ENCODE data around the gene HEATR5A. TPM values are rescaled to one million over a fixed set of nuclear protein-coding genes. Genes with fewer than 3 reads are reported as not detected.
"Not testable (repeated sequence)": the region's sequence is repeated elsewhere in the genome, so short reads cannot be mapped to it uniquely, and the experiment has no call there.

Gene HEATR5A
- 10 to 100 TPM; 11.5 to 13.8 TPM for total RNA-seq
- 1 to 10 TPM; 4.0 to 5.9 (median 5.5) TPM for polyA plus RNA-seq
- total RNA-seq, result 4.4 to 10.8 (median 9.3) reads per million in 6 experiments

DNA sequence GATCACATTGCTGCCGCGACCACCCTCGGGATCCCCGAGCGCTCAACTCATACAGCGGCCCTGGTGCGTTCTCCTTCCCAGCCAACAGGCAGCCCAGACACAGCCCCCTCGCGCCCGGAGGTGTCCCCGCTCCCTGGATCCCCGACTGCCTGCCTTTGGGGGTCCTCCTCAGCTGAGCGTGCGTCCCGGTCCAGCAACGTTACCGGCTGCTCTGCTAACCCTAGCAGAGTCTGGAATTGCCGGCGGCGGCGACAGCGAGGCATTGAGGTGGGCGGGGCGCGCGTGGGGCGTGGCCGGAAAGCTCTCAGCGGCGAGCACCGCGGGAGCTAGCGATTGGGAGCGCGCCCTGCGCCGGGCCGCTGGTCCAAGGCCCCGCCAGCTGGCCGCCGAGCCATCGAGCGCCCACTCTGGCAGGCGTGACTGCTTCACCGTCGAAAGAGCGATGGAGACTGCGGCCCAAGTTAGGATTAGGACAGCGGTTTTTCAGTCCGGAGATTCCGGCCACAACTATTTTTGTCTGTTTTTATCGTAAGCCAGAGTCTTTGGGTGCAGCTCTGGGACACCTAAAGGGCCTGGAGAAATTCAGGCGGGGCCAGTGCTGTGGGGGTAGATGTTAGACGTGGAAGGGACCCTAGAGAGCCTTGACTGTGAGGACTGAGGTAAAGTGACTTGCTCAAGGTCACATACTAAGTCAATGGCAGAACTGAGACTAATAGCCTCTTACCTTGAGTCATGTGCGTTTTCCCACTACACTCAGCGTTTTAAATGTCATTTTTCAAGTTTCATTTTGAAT lies at the start of gene HEATR5A:
Gene HEATR5A (minus strand): TSS at position 232 of the 793 bp plus-strand sequence. CDS start 17,575 bp downstream, outside the sequence.
- Mint-ChIP-seq H3K36me3 (no peaks in the 10 kb centered on the region), H3K9me3 (no peaks in the 10 kb centered on the region), H3K27me3 (no peaks in the 10 kb centered on the region), H3K4me1 (peaks cover 8 to 28% (median 19%) of the 10 kb centered on the region in 4 donors), H3K4me3 (peak within 1 kb of the TSS; percentile 92 to 100 (median 98)), H3K27ac (peak within 1 kb of the TSS; percentile 72 to 98 (median 93))
- peak; percentile 82 to 94 (median 90) for DNase-seq
- peak; percentile 95 to 96 for ATAC-seq
- POLR2A ChIA-PET, result interaction anchor here (0.5 to 2.3 kb wide), 7 partner anchors 10 to 395 kb away, joined by 3 to 22 read pairs (median 7); partner anchors contain the start of genes AP4S1, DTD2, HECTD1 and NUBPL

DNA sequence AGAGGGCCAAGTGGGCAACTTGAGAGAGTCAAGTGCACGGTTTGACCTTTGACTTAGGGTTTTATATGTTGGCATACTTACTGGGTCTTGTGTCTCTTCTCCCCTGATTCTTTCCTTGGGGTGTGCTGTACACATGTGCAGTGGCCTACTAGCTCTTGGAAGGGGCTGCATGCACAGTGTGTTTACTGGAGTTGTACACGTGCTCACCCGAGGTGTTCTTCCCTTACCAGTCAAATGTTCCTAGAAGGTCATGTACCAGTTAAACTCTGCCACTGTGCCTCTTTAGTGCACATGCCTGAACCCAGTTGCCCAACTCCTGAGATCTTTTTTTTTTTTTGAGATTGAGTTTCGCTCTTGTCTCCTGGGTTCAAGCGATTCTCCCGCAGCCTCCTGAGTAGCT lies 46.2 kb upstream of the HEATR5A start:
- DNase-seq (no peak), ATAC-seq (no peak)
- H3K27ac Mint-ChIP-seq, result no peak overlapping the region
- peaks cover 0 to 6% (median under 1%) of the 10 kb centered on the region in 5 donors for H3K27me3 Mint-ChIP-seq
- H3K9me3 Mint-ChIP-seq, result peaks cover 0 to 1% (median 0%) of the 10 kb centered on the region in 9 donors
- peaks cover 0 to 4% (median 1%) of the 10 kb centered on the region in 4 donors for H3K4me1 Mint-ChIP-seq
- POLR2A ChIA-PET, result no interaction called here
- H3K36me3 Mint-ChIP-seq, result no peaks in the 10 kb centered on the region
- no peak overlapping the region for H3K4me3 Mint-ChIP-seq

DNA sequence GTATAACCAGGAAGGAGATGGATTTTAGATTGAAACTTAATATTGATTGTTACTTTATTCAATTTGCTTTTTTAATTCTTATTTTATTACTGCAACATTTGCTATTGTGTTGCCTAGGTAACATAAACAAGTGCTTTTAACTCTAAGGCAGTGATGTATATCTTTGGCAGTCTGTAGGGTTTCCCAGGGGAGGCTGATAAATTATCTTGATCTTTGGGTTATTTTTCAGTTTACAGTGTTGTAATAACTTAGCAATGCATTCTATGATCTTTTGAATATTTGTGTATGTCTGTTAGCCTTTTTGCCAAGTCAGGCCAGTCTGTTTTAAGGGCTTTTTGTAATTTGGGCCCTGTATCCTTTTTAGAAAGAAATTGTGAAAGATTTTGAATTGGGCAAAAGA lies 44.8 kb upstream of the HEATR5A start:
- Mint-ChIP-seq H3K4me1 (peaks cover 0 to 5% (median 2%) of the 10 kb centered on the region in 4 donors), H3K27me3 (peaks cover 0 to 8% (median 0%) of the 10 kb centered on the region in 5 donors), H3K36me3 (no peaks in the 10 kb centered on the region), H3K4me3 (no peak overlapping the region), H3K9me3 (no peaks in the 10 kb centered on the region), H3K27ac (peak overlapping the region in 1 of 10 donors; percentile 4)
- DNase-seq (no peak), ATAC-seq (no peak)
- POLR2A ChIA-PET, result no interaction called here

DNA sequence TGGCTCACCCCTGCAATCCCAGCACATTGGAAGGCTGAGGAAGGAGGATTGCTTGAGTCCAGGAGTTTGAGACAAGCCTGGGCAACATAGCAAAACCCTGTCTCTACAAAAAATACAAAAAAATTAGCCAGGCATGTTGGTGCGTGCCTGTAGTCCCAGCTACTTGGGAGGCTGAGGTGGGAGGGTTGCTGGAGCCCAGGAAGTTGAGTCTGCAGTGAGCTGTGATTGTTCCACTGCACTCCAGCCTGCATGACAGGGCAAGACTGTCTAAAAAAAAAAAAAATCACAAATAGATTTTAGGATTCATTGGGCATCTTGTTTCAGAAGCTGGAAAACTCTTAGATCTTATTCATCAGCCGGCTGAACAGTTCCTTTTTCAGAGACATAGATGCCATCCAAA lies 42.1 kb upstream of the HEATR5A start:
- H3K27me3 Mint-ChIP-seq, ATAC-seq, POLR2A ChIA-PET, H3K4me3 Mint-ChIP-seq, H3K9me3 Mint-ChIP-seq, H3K27ac Mint-ChIP-seq, H3K36me3 Mint-ChIP-seq, DNase-seq: not testable (repeated sequence)
- H3K4me1 Mint-ChIP-seq, result peaks cover 7 to 18% (median 14%) of the 10 kb centered on the region in 4 donors

DNA sequence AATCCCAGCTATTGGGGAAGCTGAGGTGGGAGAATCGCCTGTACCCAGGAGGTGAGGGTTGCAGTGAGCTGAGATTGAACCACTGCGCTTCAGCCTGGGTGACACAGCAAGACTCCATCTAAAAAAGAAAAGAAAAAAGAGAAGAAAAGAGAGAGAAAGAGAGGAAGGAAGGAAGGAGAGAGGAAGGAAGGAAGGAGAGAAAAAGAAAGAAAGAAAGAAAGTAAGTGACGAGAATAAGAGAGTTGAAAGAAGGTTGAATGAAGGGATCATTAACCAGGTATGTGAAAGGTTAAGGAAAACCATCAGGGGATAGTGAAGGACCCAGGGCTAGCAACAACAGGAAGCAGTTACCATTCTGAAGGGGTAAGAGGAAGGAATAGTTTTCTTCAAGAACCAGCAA lies 41.2 kb upstream of the HEATR5A start:
- Mint-ChIP-seq H3K36me3 (no peaks in the 10 kb centered on the region), H3K27ac (peak overlapping the region in 1 of 10 donors; percentile 93), H3K9me3 (no peaks in the 10 kb centered on the region), H3K4me1 (peaks cover 7 to 23% (median 18%) of the 10 kb centered on the region in 4 donors), H3K4me3 (no peak overlapping the region), H3K27me3 (peaks cover 0 to 5% (median 0%) of the 10 kb centered on the region in 5 donors)
- POLR2A ChIA-PET, result no interaction called here
- no peak for ATAC-seq
- DNase-seq, result no peak

DNA sequence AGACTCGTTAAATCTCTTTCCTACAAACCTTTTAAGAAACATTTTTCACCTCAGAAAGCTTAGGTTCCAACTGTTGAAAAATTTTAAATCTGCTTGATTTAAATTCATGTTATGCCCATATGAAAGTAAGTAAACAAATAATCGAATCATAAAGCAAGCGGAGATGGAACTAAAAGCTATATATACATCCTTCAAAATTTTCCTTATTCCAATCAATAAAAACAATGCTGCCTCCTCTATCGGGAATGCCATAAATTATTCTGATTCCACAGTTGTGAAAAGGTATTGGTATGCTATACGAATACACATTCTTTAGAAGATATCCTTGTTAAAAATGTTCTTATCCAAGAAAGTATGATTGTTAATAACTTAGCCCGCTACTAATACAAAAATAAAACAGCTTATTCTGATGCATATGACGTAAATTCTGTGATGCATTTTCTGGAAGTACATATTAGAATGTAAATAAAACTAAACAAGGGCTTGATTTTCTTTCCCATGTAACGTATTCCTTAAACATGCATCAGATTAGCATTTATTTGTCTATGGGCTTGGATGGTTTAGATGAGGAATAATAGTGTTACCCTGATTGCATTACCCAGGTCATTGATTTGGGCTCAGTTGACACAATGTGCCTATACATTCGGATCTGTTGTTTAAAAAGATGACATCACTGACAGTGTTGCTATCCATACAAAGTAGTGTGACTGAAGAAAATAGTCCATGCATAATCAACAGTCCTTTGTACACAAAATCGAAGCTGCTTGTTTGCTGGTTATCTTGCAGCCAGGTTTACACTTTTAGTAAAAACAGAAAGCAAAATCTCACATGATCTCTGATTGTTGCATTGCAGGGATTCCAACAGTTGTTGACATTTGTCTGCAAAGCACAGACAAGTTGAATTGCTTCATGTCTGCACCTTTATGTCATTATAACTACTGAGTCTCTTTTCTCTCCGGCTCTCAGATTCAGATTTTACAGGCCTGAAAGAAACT lies 37.6 kb upstream of the HEATR5A start:
- H3K27me3 Mint-ChIP-seq, result peaks cover 0 to 5% (median 0%) of the 10 kb centered on the region in 5 donors
- H3K9me3 Mint-ChIP-seq, result no peaks in the 10 kb centered on the region
- ATAC-seq (no peak), DNase-seq (no peak)
- peak overlapping the region; percentile 92 to 98 (median 96) for H3K27ac Mint-ChIP-seq
- H3K4me3 Mint-ChIP-seq, result peak overlapping the region; percentile 86 to 98 (median 96)
- H3K36me3 Mint-ChIP-seq, result peaks cover 0 to 2% (median 0%) of the 10 kb centered on the region in 3 donors
- H3K4me1 Mint-ChIP-seq, result peaks cover 11 to 43% (median 37%) of the 10 kb centered on the region in 4 donors
- POLR2A ChIA-PET, result interaction anchor here (0.6 to 2.1 kb wide), 6 partner anchors 37 to 745 kb away, joined by 3 to 16 read pairs (median 8); partner anchors contain the start of genes ARHGAP5, HEATR5A, HECTD1 and RNU6-8

DNA sequence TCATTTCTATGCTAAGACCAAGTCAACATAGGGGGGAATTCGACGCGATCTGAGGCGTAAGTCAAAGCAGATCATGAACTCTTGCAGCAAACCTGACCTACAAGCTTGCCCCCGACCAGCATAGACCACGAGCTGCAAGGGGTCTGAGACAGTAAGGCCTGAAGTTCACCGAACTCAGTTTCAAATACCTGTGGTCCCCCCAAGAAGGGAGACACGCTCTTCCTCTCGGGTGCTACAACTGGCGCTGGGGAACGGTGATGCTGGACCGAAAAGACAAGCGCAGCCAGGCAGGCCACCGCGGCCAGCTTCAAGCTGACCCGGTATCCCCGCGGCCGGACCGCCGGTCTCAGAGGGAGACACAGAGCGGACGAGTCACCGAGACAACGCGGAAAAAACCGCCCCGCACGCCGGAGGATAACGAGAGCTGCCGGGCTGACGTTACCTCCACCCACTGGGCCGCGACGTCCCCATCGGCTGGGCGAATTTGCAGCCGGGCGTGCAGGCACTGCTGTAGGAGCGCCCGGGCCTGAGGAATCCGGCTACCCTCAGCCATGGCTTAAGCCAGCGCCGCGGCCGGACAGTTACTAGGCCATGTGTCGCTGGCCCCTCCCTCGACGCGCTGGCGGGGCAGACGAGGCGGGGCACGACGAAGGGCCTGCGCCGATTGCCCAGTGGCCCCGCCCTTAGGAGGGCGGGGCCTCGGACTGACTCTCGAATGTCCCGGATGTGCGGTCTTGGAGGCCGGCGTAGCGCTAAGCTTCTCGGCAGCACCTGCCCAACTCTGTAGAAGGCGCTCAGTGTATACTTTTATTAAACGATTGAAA lies 36.7 kb upstream of the HEATR5A start, which contains the start of gene DTD2:
Gene DTD2 (minus strand): TSS at position 666 of the 824 bp plus-strand sequence. CDS start 113 bp downstream, at position 553.
- DNase-seq, result peak; percentile 84 to 94 (median 88)
- H3K27ac Mint-ChIP-seq, result peak within 1 kb of the TSS; percentile 92 to 98 (median 96)
- POLR2A ChIA-PET, result interaction anchor here (0.7 to 2.1 kb wide), 7 partner anchors 15 to 746 kb away, joined by 3 to 16 read pairs (median 7); partner anchors contain the start of genes ARHGAP5, HEATR5A, HECTD1 and RNU6-8
- peaks cover 0 to 5% (median 0%) of the 10 kb centered on the region in 5 donors for H3K27me3 Mint-ChIP-seq
- H3K36me3 Mint-ChIP-seq, result peaks cover 0 to 10% (median 0%) of the 10 kb centered on the region in 3 donors
- peak; percentile 95 to 97 for ATAC-seq
- no peaks in the 10 kb centered on the region for H3K9me3 Mint-ChIP-seq
- H3K4me1 Mint-ChIP-seq, result peaks cover 11 to 43% (median 37%) of the 10 kb centered on the region in 4 donors
- H3K4me3 Mint-ChIP-seq, result peak within 1 kb of the TSS; percentile 86 to 98 (median 96)

DNA sequence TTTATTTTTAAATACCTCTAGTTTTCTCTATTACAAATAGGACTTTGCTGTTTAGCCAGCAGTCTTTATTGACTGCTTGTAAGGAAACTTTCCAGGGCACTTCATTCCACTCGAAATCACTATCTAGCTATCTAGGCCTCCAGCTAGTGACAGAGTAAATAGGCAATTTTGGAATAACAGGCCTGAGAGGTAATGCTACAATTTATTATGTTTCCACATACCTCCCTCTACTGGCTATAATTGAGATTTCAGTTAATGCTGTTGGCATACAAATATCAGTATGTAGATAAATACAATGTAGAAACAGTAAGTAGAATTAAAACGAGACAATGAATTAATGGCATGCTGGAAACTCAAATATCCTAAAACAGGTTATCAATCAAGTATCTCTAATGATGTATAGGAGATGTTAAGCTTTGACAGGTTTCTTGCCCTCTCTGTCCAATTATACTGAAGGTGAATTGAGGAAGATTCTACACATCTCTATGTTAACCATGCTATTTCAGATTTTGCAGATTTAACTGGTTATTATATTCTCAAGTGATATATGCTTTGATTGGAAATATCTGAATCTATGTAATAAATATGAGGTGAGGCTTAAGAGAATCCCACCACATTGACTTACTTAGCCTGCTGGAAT lies 29.7 kb upstream of the HEATR5A start:
- DNase-seq (peak in 1 of 10 donors; percentile 3), ATAC-seq (peak; percentile 30 to 35)
- Mint-ChIP-seq H3K4me3 (no peak overlapping the region), H3K9me3 (no peaks in the 10 kb centered on the region), H3K27ac (no peak overlapping the region), H3K27me3 (no peaks in the 10 kb centered on the region), H3K4me1 (peaks cover 5 to 11% (median 7%) of the 10 kb centered on the region in 4 donors), H3K36me3 (peaks cover 4 to 63% (median 18%) of the 10 kb centered on the region in 3 donors)
- POLR2A ChIA-PET, result no interaction called here

DNA sequence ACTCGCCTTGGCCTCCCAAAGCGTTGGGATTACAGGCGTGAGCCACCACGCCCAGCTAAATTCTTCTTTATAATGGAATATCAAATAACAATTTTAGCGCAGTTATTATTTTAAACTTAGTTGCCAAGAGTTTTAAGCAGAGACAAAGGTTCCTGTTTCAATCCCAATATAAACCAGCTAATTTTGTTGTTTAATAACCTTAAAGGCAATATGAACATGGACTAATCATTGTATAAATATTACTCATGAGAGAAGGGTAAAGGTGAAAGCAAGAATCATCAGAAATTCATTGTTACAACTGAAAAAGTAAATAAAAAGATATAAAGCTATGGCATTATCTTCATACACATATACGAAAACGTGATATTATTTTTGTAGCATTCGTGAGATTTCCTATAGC lies 28.8 kb upstream of the HEATR5A start:
- no peak for DNase-seq
- POLR2A ChIA-PET, result no interaction called here
- H3K36me3 Mint-ChIP-seq, result peaks cover 6 to 64% (median 20%) of the 10 kb centered on the region in 3 donors
- ATAC-seq, result no peak
- H3K27ac Mint-ChIP-seq, result no peak overlapping the region
- no peak overlapping the region for H3K4me3 Mint-ChIP-seq
- peaks cover 0 to 4% (median 3%) of the 10 kb centered on the region in 4 donors for H3K4me1 Mint-ChIP-seq
- H3K27me3 Mint-ChIP-seq, result no peaks in the 10 kb centered on the region
- H3K9me3 Mint-ChIP-seq, result peaks cover 0 to 3% (median 0%) of the 10 kb centered on the region in 9 donors

DNA sequence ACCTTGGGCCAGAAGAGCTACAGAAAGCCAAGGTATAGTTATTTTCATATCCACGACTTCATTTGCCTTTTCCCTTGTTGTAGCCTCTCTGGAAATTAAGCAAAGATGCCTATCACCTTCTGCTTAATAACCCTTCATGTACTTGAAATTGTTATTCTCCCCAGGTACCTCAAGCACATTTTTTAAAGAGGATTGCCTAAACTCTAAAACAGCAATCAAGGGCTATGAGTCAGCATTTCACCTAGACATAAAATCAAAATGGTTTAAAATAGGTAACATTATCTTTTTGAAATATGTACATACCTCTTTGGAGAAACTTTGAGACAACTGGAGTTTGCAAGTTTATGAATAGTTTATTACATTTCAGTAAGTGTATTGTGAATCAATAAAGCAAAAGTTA lies 25.4 kb upstream of the HEATR5A start:
- POLR2A ChIA-PET, result no interaction called here
- Mint-ChIP-seq H3K9me3 (peaks cover 0 to 6% (median 0%) of the 10 kb centered on the region in 9 donors), H3K27me3 (no peaks in the 10 kb centered on the region), H3K27ac (no peak overlapping the region), H3K4me3 (no peak overlapping the region), H3K36me3 (peaks cover 9 to 45% (median 18%) of the 10 kb centered on the region in 3 donors), H3K4me1 (no peaks in the 10 kb centered on the region)
- ATAC-seq (no peak), DNase-seq (no peak)

DNA sequence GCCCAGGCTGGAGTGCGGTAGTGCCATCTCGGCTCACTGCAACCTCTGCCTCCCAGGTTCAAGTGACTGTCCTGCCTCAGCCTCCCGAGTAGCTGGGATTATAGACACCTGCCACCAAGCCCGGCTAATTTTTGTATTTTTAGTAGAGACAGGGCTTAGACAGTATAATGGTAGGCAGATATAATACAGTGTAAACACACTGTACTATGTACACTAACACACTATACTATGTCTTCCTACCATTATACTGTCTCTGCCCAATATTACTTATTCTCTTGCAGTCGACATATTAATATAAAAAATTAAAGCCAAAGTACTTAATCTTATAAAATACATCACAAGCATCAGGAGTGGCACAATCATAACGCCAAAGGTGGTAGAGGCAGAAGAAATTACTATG lies 21.9 kb upstream of the HEATR5A start:
- H3K4me3 Mint-ChIP-seq, result no peak overlapping the region
- no peaks in the 10 kb centered on the region for H3K27me3 Mint-ChIP-seq
- H3K36me3 Mint-ChIP-seq, result peaks cover 5 to 32% (median 13%) of the 10 kb centered on the region in 3 donors
- DNase-seq, result no peak
- H3K9me3 Mint-ChIP-seq, result peaks cover 0 to 6% (median 0%) of the 10 kb centered on the region in 9 donors
- H3K4me1 Mint-ChIP-seq, result no peaks in the 10 kb centered on the region
- POLR2A ChIA-PET, result interaction anchor here (1.1 kb wide), 1 partner anchor 14 kb away, joined by 3 read pairs; no protein-coding TSS in a partner anchor
- no peak for ATAC-seq
- H3K27ac Mint-ChIP-seq, result peak overlapping the region in 1 of 10 donors; percentile 6
